Stimulated activated CD8-positive, alpha-beta memory T cell treated with anti-CD3 and anti-CD28 coated beads, Interleukin-7, amount 100 ng/mL, for 4 hours (primary cell): ENCODE results near the gene SNAPC3.
"Not testable (repeated sequence)": the region's sequence is repeated elsewhere in the genome, so short reads cannot be mapped to it uniquely, and the experiment has no call there.

Experiments
- DNase-seq, 2 donors: peaks; one replicate each; pipeline ENCODE4 v3.0.0-alpha.2; 2020; ENCODE audit warnings: low read depth in 2 of 2

The SNAPC3 gene

DNA sequence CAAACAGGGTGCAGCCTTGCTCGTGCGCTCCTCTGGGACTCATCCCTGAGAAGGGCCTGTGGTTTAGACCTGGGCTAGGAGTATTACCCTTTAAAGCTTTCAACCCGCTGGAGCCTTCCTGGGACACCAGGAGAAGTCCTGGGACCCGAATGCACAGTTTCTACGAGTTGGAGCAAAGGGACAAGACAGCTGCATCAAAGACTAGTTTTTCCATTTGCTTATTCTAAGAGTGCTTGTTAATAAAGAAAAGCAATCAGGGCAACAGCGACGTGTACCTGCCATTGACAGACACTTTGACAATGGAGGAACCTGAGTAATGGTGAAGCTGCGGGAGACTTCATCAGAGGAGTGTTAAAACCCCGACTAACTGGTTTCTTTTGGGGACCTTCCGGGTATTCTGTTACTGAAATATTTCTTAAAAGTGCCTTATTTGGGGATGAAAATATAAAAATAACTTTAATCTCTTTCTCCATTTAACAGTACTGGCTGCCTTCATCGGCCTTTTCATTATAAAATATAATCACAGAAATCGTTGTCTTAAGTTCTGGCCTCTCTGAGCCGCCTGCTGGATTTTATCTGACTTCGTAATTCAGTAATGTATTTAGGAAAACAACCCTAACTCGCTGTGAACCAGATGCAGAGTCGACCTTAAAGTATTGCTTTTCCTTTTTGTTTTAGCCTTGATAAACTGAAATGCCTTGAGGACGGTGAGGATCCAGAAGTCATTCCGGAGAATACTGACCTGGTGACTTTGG is 732 bp downstream of the SNAPC3 start:
- DNase-seq, result no peak

DNA sequence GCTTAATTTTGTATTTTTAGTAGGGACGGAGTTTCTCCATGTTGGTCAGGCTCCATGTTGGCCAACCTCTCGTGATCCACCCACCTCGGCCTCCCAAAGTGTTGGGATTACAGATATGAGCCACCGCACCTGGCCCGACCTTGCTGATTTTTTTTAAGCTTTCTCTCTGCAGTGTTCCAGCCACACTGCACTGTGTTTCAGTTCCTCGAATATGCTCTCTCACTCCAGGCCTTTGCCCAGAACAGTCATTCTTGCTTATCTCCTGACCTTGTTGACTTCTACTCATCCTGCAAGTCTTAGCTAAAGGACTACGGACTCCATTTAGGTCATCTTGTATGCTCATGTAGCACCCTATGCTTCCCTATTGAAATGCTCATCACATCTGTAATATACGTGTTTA is 3.3 kb downstream of the SNAPC3 start:
- no peak for DNase-seq

DNA sequence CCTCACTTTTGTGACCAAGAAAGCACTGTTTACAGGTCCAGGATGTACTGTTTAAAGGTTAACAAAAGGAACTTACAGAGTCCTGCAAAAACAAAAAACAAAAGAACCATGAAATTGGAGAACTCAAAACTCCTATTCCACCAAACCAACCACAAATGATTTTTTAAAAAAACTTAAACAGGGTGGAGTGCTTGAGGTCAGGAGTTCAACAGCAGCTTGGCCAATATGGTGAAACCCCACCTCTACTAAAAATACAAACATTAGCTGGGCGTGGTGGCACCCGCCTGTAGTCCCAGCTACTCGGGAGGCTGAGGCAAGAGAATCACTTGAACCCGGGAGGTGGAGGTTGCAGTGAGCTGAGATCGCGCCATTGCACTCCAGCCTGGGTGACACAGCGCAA is 5.0 kb downstream of the SNAPC3 start:
- not testable (repeated sequence) for DNase-seq

DNA sequence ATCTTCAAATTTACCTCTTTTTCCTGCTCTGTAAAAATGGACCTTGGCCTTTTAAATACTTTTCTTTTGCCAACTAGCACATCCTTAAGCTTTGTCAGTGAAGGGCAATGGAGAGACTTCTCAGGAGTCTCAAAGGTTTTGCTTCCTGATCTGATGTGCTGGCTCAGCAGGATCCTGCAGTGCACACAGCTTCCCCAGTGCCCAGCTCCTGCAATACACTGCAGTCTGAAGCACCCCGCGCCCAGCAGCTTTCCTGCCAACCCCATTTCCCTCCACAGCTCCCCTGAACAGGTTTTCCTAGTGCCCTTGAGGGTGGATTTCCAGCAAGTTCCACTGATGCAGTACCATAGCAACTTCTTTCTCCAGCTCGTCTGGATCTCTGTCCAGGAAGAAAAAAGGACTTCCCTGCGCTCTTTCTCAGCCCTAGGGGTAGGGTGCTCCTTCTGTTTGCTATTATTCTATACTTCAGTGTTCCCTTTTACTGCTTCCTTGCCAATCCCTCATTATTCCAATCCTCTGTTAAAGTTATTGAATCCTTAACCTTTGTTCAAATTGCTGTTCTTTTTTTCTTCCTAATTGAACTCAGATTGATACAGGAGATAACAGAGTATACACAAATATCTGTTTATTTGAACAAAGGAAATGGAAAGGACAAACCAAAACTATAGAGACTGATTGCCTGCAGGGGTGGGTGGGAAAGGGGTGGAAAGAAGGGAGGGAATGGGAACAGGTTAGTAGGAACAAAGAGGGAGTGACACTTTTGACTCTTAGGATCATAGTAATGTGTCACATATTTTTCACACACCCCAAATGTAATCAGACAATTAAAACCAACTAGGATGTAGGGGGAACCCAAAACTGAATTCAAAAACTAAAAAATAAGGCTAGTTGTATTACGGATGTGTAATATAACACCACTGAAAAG is 8.5 kb downstream of the SNAPC3 start:
- DNase-seq, result no peak

DNA sequence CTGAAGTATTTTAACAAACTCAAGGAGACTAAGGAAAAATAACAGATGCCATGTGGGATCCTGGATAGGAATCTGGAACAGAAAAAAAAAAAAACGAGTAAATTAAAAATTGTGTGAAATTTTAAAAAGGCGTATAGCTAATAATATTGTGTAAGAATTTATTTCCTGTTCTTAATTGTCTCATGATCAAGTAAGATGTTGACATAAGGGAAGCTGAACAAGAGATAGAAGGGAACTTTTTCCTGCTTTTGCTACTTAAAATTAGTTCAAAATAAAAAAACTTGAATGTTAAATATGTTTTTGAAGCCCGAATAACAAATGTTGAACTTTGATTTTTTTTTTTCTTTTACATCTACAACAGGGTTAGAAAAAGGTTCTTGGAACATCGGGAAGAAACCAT is 10.5 kb downstream of the SNAPC3 start:
- DNase-seq, result no peak

DNA sequence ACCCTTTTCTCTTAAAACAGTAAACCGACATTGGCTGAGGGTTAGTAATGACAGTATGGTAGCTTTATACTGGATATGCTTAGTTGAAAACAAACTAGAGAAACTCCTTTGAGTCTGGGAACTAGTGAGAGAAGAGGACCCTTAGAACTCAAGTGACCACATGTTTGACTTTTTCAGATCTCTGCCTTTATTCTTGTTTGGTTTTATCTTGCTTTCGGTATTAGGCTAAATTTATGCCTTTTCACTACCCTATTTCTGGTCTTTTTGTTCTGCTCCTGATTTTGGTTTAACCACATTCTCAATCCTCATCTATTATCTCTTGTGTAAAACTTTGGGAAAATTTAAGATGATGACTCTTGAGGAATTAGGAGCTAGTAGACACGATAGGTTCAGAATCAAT is 11.0 kb downstream of the SNAPC3 start:
- DNase-seq, result no peak

DNA sequence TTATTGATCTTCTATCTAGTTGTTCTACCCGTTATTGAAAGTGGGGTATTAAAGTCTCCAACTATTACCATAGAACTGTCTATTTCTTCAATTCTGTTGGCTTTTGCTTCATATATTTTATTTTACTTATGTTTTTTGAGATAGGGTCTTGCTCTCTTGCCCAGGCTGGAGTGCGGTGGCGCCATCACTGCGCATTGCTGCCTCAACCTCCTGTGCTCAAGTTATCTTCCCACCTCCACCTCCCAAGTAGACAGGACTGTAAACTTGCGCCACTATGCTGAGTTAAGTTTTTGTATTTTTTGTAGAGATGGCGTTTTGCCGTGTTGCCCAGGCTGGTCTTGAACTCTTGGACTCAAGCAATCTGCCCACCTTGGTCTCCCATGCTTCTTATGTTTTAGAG is 16.2 kb downstream of the SNAPC3 start:
- no peak for DNase-seq

DNA sequence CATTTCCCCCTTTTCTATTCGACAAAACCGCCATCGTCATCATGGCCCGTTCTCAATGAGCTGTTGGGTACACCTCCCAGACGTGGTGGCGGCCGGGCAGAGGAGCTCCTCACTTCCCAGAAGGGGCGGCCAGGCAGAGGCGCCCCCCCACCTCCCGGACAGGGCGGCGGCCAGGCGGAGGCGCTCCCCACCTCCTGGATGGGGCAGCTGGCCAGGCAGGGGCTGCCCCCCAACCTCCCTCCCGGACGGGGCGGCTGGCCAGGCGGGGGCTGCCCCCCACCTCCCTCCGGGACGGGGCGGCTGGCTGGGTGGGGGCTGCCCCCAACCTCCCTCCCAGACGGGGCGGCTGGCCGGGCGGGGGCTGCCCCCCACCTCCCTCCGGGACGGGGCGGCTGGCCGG is 19.2 kb downstream of the SNAPC3 start:
- DNase-seq, result not testable (repeated sequence)

DNA sequence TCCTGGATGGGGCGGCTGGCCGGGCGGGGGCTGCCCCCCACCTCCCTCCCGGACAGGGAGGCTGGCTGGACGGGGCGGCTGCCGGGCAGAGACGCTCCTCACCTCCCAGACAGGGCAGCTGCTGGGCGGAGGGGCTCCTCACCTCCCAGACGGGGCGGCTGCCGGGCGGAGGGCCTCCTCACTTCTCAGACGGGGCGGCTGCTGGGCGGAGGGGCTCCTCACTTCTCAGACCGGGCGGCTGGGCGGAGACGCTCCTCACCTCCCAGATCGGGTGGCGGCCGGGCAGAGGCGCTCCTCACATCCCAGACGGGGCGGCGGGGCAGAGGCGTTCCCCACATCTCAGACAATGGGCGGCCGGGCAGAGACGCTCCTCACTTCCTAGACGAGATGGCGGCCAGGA is 19.6 kb downstream of the SNAPC3 start:
- DNase-seq, result not testable (repeated sequence)

DNA sequence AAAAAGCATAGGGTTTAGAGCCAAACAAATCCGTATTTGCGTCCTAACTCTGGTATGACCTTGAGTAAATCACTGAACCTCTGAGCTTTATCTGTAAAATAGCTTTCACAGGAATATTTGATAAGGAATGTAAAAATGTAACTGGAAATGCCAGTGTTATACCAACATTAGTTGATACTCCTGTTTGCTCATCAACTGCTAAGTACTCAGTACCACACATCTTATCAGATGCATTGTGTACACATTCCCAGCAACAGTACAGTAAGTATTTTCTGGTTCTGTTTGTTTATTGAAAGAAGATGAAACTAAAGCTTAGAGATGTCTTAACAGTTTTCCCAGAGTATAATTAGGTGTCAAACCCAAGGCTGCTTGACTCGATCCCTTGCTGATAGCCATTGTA is 21.5 kb downstream of the SNAPC3 start:
- DNase-seq, result no peak

DNA sequence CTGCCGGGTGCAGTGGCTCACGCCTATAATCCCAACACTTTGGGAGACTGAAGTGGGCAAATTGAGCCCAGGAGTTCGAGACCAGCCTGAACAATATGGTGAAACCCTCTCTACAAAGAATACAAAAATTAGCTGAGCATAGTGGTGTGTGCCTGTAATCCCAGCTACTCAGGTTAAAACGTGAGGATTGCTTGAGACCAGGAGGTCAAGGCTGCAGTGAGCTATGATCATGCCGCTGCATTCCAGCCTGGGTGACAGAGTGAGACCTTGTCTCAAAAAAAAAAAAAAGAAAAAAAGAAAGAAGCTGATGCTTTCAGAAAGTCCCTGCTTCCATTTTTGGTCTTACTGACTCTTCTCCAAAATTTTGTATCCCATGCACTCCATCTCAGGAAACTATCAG is 31.3 kb downstream of the SNAPC3 start:
- no peak for DNase-seq

DNA sequence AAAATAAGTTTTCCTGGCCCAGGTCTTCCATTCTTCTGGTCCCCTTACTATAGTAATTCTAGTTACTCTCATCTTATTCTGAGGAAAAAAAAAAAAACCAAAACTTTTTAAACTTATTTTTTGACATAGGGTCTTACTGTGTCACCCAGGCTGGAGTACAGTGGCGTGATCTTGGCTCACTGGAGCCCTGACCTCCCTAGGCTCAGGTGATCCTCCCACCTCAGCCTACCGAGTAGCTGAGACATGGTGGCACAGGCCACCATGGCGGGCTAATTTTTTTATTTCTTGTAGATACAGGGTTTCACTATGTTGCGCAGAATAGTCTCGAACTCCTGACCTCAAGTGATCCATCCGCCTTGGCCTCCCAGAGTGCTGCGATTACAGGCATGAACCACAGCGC is 38.4 kb downstream of the SNAPC3 start:
- no peak for DNase-seq

DNA sequence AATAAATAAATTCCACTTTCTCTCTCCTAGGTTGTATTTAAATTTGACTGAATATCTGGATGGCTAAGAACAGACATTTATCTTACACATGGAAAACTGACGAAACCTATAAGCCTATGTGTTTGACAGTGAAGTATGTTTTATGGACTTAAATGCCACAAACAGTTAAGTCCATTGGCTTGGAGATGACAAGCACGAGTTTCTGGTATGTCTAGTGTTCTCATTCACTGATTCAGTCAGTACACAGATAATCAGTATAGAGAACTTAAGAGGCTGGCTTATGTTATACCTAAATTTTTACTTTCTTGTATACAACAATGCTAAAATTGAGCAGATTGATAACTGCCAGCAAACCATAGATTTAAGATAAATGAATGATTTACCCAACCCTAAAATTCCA is 38.9 kb downstream of the SNAPC3 start:
- no peak for DNase-seq

DNA sequence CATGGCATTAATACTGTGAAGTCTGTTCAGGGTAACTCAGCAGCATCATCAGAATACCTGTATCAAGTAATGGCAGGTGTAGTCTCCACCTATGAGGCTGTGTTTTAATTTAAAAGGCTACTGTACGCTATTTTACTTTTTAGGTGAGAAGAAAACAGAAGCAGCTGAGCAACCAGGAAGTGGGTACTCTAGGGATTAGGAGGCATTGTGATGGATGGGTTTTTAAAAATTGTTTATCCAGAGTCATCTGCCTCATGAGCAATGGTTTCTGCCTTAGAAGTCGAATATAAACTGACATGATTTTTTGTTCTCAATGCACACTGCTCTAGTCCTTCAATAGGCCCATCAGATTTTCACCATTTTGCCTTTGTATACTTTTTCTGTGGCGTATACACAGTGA is 45.5 kb downstream of the SNAPC3 start:
- no peak for DNase-seq

DNA sequence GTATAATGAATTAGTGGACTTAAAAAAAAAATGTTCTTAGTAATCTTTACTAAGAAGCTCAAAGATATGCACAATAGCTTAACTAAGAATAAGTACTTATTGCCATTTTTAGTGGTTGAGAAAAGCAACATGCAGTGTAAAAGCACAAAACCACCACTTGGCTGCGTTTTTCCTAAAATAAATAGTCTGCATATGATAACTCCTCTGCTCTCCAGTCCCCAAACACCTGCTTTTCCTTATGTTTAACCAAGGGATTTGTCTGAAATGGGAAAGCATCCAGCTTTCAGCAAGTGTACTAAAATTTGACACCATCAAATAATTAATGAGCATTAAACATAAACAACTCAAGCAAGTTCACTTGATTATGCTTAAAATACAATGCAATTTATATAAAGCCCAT is 46.7 kb downstream of the SNAPC3 start:
- no peak for DNase-seq

DNA sequence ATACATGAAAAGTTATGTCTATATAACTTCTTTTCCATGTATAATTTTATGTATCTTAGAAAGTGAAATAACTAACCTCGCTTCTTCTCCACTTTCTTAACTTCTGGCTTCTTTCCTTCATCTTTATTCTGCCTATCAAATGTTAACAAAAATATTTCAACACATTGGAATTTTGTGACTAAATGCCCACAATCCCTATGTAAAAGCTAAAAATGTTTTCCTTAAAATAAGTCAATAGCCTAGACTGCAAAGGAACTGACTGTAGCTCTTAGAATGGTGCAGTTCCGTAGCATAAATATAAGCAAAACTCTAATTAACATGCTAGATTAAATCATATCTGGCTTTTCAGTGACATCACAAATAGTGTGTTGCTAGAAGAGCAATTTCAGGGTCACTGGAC is 47.2 kb downstream of the SNAPC3 start:
- DNase-seq, result no peak

DNA sequence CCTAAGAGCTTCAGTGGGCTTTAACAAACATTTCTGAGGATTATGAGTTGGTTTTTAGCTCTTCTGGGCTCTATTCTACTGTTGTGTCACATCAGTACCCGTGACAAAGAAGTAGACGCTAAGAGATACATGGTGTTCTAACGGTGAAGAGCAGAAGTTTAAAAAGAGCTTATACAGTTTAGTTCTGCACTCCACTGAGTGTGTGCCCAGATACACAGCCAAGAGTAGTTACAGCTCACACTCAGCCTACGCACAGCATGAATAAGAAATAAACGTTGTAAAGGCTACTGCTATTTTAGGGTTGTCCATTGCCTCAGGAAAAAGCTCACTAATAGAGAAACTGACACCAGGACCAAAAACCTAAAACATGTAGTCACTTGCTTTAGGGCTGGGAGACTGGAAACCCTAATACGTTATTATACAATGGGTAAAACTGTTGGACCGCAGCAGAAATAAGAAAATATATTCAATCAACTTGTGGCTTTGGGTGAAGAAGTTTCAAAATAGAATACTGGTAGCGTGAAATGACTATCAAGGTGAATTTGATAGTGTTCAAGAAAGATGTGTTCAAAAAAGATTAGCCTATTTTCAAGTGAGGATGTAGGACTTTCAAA is 53.4 kb downstream of the SNAPC3 start:
- no peak for DNase-seq

DNA sequence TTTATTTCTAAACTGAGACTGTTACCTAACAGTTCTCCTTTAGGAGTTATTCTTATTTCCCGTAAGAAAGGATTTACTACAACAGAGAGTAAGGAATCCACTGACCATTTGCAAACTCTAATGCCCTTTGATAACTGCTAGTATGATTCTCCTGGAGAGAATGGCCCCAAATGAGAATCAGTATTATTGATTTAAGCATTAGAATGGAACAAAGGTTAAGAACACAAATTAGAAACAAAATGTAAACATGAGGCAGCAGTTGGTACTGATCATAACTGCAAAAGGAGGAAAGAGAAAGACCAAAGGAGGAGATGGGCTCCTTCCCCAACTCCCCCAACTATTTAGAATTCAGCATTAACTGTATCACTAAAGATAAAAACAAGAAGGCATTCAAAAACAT is 57.4 kb downstream of the SNAPC3 start:
- DNase-seq, result no peak

DNA sequence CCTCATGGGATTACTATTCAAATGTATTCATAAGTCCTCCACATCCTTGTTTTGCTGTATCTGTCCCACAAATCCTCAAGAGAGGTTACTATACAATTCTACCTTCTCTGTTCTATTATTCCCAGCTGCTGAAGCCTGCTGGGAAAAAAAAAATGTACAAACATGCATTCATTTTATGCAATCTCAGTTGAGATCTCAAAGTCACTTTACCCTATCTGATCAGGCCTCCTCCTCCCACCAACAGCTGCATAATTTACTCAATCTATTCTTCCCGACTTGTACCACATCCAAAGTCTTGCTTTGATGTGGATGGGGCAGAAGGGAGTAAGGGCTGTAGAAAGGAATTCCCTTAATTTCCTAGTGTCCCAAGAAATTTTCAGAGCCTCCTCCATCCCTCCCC is 59.5 kb downstream of the SNAPC3 start:
- no peak for DNase-seq

DNA sequence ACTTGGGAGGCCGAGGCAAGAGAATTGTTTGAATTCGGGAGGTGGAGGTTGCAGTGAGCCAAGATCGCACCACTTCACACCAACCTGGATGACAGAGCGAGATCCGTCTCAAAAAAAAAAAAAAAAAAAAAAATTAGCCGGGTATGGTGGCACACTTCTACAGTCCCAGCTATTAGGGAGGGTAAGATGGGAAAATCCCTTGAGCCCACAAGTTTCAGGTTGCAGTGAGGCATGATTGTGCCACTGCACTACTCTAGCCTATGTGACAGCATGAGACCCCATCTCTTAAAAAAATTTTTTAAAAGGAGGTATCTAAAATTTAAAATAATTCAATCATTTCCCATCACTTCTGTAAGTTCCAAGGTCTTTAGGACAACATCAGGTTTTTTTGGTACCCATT is 62.1 kb downstream of the SNAPC3 start:
- DNase-seq, result no peak

DNA sequence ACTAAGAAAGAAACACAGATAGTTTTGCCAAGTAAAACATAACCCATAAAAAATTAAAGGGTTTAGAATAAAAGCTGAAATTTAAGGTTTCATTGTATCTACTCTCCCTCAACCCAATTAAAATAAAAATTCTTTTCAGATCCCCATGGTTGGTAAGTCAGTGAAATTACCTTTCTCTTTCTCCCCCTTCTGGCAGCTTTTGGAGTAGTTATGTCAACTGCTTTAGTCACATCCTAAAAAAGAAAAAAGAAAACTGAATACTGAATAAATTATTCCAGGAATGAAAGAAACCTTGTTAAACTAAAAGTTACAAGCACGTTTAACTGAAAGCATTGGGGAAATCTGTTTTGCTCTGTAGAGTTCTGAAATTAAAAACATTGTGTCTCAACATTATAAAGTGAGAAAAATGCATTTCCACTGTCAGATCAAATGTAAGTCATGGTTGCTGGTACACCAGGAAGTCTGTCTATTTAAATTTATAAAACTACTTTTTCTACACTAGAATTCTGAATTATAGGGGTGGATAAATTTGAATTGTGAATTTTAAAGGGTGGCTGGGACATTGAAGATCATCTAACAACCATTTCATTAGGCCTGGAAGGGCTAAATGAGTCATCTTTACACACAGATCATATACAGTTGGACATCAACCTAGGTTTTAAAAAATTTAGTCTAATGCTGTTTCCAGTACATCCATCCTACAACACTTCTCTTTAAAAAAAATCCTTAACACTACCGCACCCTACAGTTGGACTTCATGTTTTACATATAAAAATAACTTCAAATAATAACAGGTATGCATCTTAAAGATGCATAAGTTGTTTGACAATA is 63.4 kb downstream of the SNAPC3 start:
- no peak for DNase-seq

DNA sequence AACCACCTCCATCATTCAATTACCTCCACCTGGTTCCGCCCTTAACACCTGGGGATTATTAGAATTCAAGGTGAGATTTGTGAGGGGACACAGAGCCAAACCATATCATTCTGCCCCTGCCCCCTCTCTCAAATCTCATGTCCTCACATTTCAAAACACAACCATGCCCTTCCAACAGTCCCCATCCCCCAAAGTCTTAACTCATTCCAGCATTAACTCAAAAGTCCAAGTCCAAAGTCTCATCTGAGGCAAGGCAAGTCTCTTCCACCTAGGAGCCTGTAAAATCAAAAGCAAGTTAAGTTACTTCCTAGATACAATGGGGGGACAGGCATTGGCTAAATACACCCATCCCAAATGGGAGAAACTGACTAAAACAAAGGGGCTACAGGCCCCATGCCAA is 69.3 kb downstream of the SNAPC3 start:
- DNase-seq, result no peak
